Measurements from ENCODE around the gene IBA57. TPM values are rescaled to one million over a fixed set of nuclear protein-coding genes. Genes with fewer than 3 reads are reported as not detected.

The IBA57 gene
- polyA plus RNA-seq (2013, experiment 1 of 2) = 1.2 TPM
- 1.7 TPM for polyA plus RNA-seq (2013, experiment 2 of 2)

DNA sequence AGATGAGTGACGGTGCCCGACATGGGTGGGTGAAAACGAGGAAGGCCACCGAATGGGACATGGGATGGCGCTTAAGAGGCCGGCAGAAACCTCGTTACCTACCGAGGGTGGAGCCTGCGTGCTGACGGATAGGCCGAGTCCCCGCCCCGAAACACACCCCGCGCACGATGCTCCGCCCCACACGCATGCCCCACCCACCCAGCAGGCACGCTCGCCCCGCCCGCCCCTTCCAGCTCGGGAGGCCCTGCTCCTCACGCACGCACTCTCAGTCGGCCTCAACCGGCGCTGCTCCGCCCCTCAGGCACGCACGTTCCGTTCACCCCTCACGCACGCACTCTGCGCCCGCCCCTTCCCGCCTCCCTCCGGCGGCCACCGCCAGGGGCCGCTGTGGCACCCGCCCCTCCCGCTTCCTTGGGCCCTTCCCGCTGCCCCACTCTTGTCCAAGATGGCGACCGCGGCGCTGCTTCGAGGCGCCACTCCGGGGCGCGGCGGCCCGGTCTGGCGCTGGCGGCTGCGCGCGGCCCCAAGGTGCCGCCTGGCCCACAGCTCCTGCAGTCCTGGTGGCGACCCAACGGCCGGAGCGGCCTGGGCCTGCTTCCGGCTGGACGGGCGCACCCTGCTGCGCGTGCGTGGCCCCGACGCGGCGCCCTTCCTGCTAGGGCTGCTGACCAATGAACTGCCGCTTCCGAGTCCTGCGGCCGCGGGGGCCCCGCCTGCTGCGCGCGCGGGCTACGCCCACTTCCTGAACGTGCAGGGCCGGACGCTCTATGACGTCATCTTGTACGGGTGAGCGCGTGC, at the start of gene IBA57:
Gene IBA57 (plus strand): TSS at position 433 of the 798 bp plus-strand sequence. CDS start 13 bp downstream, at position 446.
- no peaks in the 10 kb centered on the region for H3K27me3 ChIP-seq (ENCODE audit: control insufficient read depth in 1 of 2, insufficient read depth in 1 of 2, low read length in 2 of 2)
- H3K23ac ChIP-seq (ENCODE audit: low read length in 2 of 2) = no peak within 1 kb of the TSS
- no peaks in the 10 kb centered on the region for H3K9me3 ChIP-seq (ENCODE audit: control insufficient read depth, low read length)
- H3K4me2 ChIP-seq (ENCODE audit: low read length, poor library complexity, severe bottlenecking) = peak within 1 kb of the TSS; percentile 93
- peak within 1 kb of the TSS; percentile 100 for H4K8ac ChIP-seq (ENCODE audit: low read length)
- H3K14ac ChIP-seq (ENCODE audit: low read length in 2 of 2) = peak within 1 kb of the TSS; percentile 68 to 97
- peak within 1 kb of the TSS in 1 of 2 experiments; percentile 18 for H2BK12ac ChIP-seq (ENCODE audit: low read length in 2 of 2)
- under 1% methylated on average over 86 of the region's 93 CpGs for WGBS
- peak within 1 kb of the TSS; percentile 95 for H2BK120ac ChIP-seq (ENCODE audit: low read depth, low read length)
- H3K4me1 ChIP-seq (ENCODE audit: control insufficient read depth, insufficient read depth, low read depth, low read length) = peaks cover 23% of the 10 kb centered on the region
- peak within 1 kb of the TSS; percentile 94 to 99 for H3K4ac ChIP-seq (ENCODE audit: low read depth in 1 of 2, low read length in 2 of 2)
- H3K4me3 ChIP-seq (ENCODE audit: insufficient read depth in 1 of 2, low read depth in 1 of 2, low read length in 2 of 2) = peak within 1 kb of the TSS; percentile 90 to 94
- peak within 1 kb of the TSS; percentile 100 for H2BK5ac ChIP-seq (ENCODE audit: low read depth, low read length, poor library complexity, severe bottlenecking)
- peak within 1 kb of the TSS; percentile 35 for H2AK5ac ChIP-seq (ENCODE audit: low read length, severe bottlenecking)
- DNase-seq = peak; percentile 98
- peak within 1 kb of the TSS; percentile 100 for H2BK15ac ChIP-seq (ENCODE audit: low read depth, poor library complexity, severe bottlenecking)
- peak within 1 kb of the TSS; percentile 100 for H4K91ac ChIP-seq (ENCODE audit: low read length)
- H2AFZ ChIP-seq (ENCODE audit: low read depth, low read length) = peak within 1 kb of the TSS; percentile 87
- peaks cover 31% of the 10 kb centered on the region for H3K79me1 ChIP-seq (replicated peaks; ENCODE audit: low read length, poor library complexity, severe bottlenecking)
- peak within 1 kb of the TSS; percentile 66 for H3K27ac ChIP-seq (ENCODE audit: low read length, poor library complexity, severe bottlenecking)
- peaks cover 0 to 8% of the 10 kb centered on the region in 2 experiments for H3K36me3 ChIP-seq (ENCODE audit: control insufficient read depth in 1 of 2, insufficient read depth in 2 of 2, low read depth in 1 of 2, low read length in 2 of 2)
- peak within 1 kb of the TSS; percentile 99 for H3K9ac ChIP-seq (ENCODE audit: low read length)
- peak within 1 kb of the TSS; percentile 99 to 100 for H3K18ac ChIP-seq (ENCODE audit: low read depth in 1 of 2, low read length in 2 of 2)

DNA sequence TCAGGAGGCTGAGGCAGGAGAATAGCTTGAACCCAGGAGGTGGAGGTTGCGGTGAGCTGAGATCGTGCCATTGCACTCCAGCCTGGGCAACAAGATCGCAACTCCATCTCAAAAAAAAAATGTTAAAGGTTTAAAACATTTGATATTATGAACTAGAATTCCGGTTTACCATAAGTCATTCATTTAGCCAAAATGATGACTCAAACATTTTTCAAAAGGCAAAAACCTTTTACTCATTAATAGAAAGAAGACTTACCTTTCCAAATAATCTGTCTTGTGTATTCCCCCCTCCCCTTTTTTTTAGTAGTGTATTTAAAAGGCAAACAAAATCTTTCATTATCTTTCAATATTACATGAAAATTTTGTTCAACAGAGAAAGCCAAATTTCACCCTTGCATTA, 48.3 kb upstream of the IBA57 start:
- no peak overlapping the region for H2BK12ac ChIP-seq (ENCODE audit: low read length in 2 of 2)
- no peak overlapping the region for H3K14ac ChIP-seq (ENCODE audit: low read length in 2 of 2)
- H4K8ac ChIP-seq (ENCODE audit: low read length) = no peak overlapping the region
- no peak overlapping the region for H2AFZ ChIP-seq (ENCODE audit: low read depth, low read length)
- no peak overlapping the region for H2BK5ac ChIP-seq (ENCODE audit: low read depth, low read length, poor library complexity, severe bottlenecking)
- no peak overlapping the region for H3K4me3 ChIP-seq (ENCODE audit: insufficient read depth in 1 of 2, low read depth in 1 of 2, low read length in 2 of 2)
- no peaks in the 10 kb centered on the region for H3K4me1 ChIP-seq (ENCODE audit: control insufficient read depth, insufficient read depth, low read depth, low read length)
- H3K79me1 ChIP-seq (replicated peaks; ENCODE audit: low read length, poor library complexity, severe bottlenecking) = no peaks in the 10 kb centered on the region
- no peak overlapping the region for H4K91ac ChIP-seq (ENCODE audit: low read length)
- H3K27ac ChIP-seq (ENCODE audit: low read length, poor library complexity, severe bottlenecking) = no peak overlapping the region
- no peaks in the 10 kb centered on the region for H3K9me3 ChIP-seq (ENCODE audit: control insufficient read depth, low read length)
- H3K9ac ChIP-seq (ENCODE audit: low read length) = no peak overlapping the region
- peaks cover 0 to 6% of the 10 kb centered on the region in 2 experiments for H3K27me3 ChIP-seq (ENCODE audit: control insufficient read depth in 1 of 2, insufficient read depth in 1 of 2, low read length in 2 of 2)
- H3K4me2 ChIP-seq (ENCODE audit: low read length, poor library complexity, severe bottlenecking) = no peak overlapping the region
- H2BK120ac ChIP-seq (ENCODE audit: low read depth, low read length) = no peak overlapping the region
- H3K36me3 ChIP-seq (ENCODE audit: control insufficient read depth in 1 of 2, insufficient read depth in 2 of 2, low read depth in 1 of 2, low read length in 2 of 2) = no peaks in the 10 kb centered on the region
- no peak overlapping the region for H3K23ac ChIP-seq (ENCODE audit: low read length in 2 of 2)
- H2AK5ac ChIP-seq (ENCODE audit: low read length, severe bottlenecking) = no peak overlapping the region
- no peak for DNase-seq
- no peak overlapping the region for H3K18ac ChIP-seq (ENCODE audit: low read depth in 1 of 2, low read length in 2 of 2)
- no peak overlapping the region for H2BK15ac ChIP-seq (ENCODE audit: low read depth, poor library complexity, severe bottlenecking)
- 100% methylated on average over 2 of the region's 4 CpGs for WGBS
- H3K4ac ChIP-seq (ENCODE audit: low read depth in 1 of 2, low read length in 2 of 2) = no peak overlapping the region

DNA sequence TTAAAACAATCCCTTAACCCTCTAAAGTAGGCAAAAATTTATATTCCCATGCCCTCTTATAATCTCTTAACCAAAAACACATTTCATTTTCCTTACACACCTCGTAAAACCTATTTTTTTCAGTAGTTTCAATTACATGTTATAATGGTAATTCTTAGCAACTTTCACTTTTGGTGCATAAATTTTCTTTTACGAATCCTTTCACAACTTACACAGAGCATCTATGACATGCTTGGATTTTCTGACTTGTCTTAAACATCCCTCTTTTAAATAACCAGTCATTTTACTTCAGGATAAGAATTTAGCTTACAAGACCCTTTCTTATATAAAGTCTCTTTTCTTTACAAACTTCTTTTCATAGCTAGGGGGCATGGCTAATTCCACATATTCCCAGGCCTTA, 47.6 kb upstream of the IBA57 start:
- no peak overlapping the region for H2BK15ac ChIP-seq (ENCODE audit: low read depth, poor library complexity, severe bottlenecking)
- no peaks in the 10 kb centered on the region for H3K4me1 ChIP-seq (ENCODE audit: control insufficient read depth, insufficient read depth, low read depth, low read length)
- no peak overlapping the region for H2BK120ac ChIP-seq (ENCODE audit: low read depth, low read length)
- H3K14ac ChIP-seq (ENCODE audit: low read length in 2 of 2) = no peak overlapping the region
- H3K27me3 ChIP-seq (ENCODE audit: control insufficient read depth in 1 of 2, insufficient read depth in 1 of 2, low read length in 2 of 2) = peaks cover 0 to 14% of the 10 kb centered on the region in 2 experiments
- H2BK12ac ChIP-seq (ENCODE audit: low read length in 2 of 2) = no peak overlapping the region
- H3K9ac ChIP-seq (ENCODE audit: low read length) = no peak overlapping the region
- no peaks in the 10 kb centered on the region for H3K79me1 ChIP-seq (replicated peaks; ENCODE audit: low read length, poor library complexity, severe bottlenecking)
- H4K8ac ChIP-seq (ENCODE audit: low read length) = no peak overlapping the region
- no peaks in the 10 kb centered on the region for H3K9me3 ChIP-seq (ENCODE audit: control insufficient read depth, low read length)
- no peak overlapping the region for H2AFZ ChIP-seq (ENCODE audit: low read depth, low read length)
- H3K4me3 ChIP-seq (ENCODE audit: insufficient read depth in 1 of 2, low read depth in 1 of 2, low read length in 2 of 2) = no peak overlapping the region
- no peaks in the 10 kb centered on the region for H3K36me3 ChIP-seq (ENCODE audit: control insufficient read depth in 1 of 2, insufficient read depth in 2 of 2, low read depth in 1 of 2, low read length in 2 of 2)
- 66% methylated on average over 2 of the region's 2 CpGs for WGBS
- no peak overlapping the region for H3K18ac ChIP-seq (ENCODE audit: low read depth in 1 of 2, low read length in 2 of 2)
- no peak overlapping the region for H2AK5ac ChIP-seq (ENCODE audit: low read length, severe bottlenecking)
- no peak overlapping the region for H2BK5ac ChIP-seq (ENCODE audit: low read depth, low read length, poor library complexity, severe bottlenecking)
- no peak overlapping the region for H3K27ac ChIP-seq (ENCODE audit: low read length, poor library complexity, severe bottlenecking)
- no peak overlapping the region for H3K4me2 ChIP-seq (ENCODE audit: low read length, poor library complexity, severe bottlenecking)
- H3K23ac ChIP-seq (ENCODE audit: low read length in 2 of 2) = no peak overlapping the region
- no peak overlapping the region for H3K4ac ChIP-seq (ENCODE audit: low read depth in 1 of 2, low read length in 2 of 2)
- no peak for DNase-seq
- no peak overlapping the region for H4K91ac ChIP-seq (ENCODE audit: low read length)

DNA sequence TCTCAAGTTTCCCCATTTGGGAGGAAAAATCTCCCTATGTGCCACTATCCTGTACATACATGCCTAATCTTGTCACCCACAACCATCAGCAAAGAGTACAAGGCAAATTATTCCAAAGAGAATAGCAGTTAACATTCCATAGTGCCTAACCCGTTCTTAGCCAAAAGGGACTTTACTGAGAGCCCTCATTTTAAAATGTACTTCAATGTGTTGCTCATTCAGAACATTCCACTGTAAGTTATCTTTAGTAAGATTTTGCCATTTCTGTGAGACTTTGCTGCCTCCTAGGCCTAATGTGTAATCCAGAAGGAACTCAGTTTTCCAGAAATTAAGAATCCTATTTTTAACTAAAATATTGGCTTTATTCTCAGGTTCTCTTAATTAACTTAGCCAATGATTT, 45.3 kb upstream of the IBA57 start:
- H3K4me3 ChIP-seq (ENCODE audit: insufficient read depth in 1 of 2, low read depth in 1 of 2, low read length in 2 of 2) = no peak overlapping the region
- peaks cover 0 to 33% of the 10 kb centered on the region in 2 experiments for H3K27me3 ChIP-seq (ENCODE audit: control insufficient read depth in 1 of 2, insufficient read depth in 1 of 2, low read length in 2 of 2)
- no peaks in the 10 kb centered on the region for H3K9me3 ChIP-seq (ENCODE audit: control insufficient read depth, low read length)
- H3K23ac ChIP-seq (ENCODE audit: low read length in 2 of 2) = no peak overlapping the region
- no peak overlapping the region for H4K91ac ChIP-seq (ENCODE audit: low read length)
- H3K18ac ChIP-seq (ENCODE audit: low read depth in 1 of 2, low read length in 2 of 2) = no peak overlapping the region
- no peak overlapping the region for H3K27ac ChIP-seq (ENCODE audit: low read length, poor library complexity, severe bottlenecking)
- H3K4me2 ChIP-seq (ENCODE audit: low read length, poor library complexity, severe bottlenecking) = no peak overlapping the region
- no peaks in the 10 kb centered on the region for H3K79me1 ChIP-seq (replicated peaks; ENCODE audit: low read length, poor library complexity, severe bottlenecking)
- H2BK12ac ChIP-seq (ENCODE audit: low read length in 2 of 2) = no peak overlapping the region
- no peaks in the 10 kb centered on the region for H3K4me1 ChIP-seq (ENCODE audit: control insufficient read depth, insufficient read depth, low read depth, low read length)
- WGBS = 89% methylated on average over 1 of the region's 1 CpG
- no peak overlapping the region for H4K8ac ChIP-seq (ENCODE audit: low read length)
- H3K14ac ChIP-seq (ENCODE audit: low read length in 2 of 2) = no peak overlapping the region
- no peak overlapping the region for H2AFZ ChIP-seq (ENCODE audit: low read depth, low read length)
- no peak overlapping the region for H2BK120ac ChIP-seq (ENCODE audit: low read depth, low read length)
- H3K36me3 ChIP-seq (ENCODE audit: control insufficient read depth in 1 of 2, insufficient read depth in 2 of 2, low read depth in 1 of 2, low read length in 2 of 2) = no peaks in the 10 kb centered on the region
- no peak overlapping the region for H2BK5ac ChIP-seq (ENCODE audit: low read depth, low read length, poor library complexity, severe bottlenecking)
- H2BK15ac ChIP-seq (ENCODE audit: low read depth, poor library complexity, severe bottlenecking) = no peak overlapping the region
- H2AK5ac ChIP-seq (ENCODE audit: low read length, severe bottlenecking) = no peak overlapping the region
- DNase-seq = no peak
- H3K4ac ChIP-seq (ENCODE audit: low read depth in 1 of 2, low read length in 2 of 2) = no peak overlapping the region
- peak overlapping the region; percentile 80 for H3K9ac ChIP-seq (ENCODE audit: low read length)

All from mesenchymal stem cell (in vitro differentiated cells and primary cell).